Measurements from ENCODE around the gene PTGES.

The PTGES gene

DNA sequence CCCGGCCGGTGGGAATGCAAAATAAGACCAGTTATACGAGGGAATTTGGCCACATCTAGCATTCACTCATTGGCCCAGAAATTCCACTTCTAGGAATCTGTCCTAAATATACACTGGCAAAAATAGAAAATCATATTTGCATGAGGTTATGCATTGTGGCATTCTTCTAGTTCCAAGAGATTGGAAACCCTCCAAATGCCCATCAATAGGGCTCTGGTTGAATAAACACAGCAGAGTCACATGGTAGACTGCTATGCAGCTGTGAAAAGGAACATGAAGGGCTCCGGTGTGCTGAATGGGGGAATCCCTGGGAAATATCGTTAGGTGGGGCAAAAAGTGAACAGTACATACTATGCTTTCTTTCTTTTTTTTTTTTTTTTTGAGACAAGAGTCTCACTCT lies 36.8 kb downstream of the PTGES start:
- DNase-seq (ENCODE audit: low spot score) = peak; percentile 55

DNA sequence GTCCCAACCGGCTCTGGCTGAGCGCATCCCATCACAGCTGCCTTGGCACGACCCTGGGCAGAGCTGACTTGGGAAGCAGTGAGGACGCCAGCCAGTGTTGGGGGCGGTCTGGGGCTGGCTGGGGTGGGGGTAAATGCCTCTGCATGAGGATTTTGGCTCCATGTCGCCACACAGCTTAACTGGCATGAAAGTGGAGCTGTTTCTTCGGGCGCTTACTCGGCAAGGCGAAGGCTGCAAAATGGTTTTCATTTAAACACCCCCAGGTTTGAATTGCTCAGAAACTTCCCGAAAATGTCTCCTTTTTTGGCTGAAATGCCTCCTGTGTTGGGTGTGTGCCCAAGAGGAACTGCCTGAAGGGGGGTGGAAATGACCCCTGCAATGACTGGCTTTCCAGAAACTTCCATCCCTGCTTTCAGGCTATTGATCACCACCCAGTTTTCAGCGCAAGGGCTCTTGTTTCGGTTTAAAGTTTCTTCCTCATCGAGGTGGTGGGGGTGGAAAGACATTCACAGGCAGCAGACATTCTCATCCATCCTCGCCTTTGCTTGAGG lies 38.3 kb downstream of the PTGES start:
- DNase-seq (ENCODE audit: low spot score) = peak; percentile 68

DNA sequence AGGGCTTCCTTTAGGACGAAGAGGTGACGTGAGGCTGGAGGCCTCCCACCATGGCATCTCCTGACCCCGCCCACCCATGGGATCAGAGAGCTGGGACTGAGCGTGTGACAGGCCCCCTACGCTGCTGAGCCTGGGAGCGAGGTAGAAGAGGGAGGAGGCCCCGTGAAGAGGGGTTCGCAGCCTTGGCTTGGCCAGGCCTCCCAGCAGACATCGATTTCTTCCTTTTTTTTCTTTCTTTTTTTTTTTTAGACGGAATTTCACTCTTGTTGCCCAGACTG lies 39.5 kb downstream of the PTGES start:
- DNase-seq (ENCODE audit: low spot score) = no peak

DNA sequence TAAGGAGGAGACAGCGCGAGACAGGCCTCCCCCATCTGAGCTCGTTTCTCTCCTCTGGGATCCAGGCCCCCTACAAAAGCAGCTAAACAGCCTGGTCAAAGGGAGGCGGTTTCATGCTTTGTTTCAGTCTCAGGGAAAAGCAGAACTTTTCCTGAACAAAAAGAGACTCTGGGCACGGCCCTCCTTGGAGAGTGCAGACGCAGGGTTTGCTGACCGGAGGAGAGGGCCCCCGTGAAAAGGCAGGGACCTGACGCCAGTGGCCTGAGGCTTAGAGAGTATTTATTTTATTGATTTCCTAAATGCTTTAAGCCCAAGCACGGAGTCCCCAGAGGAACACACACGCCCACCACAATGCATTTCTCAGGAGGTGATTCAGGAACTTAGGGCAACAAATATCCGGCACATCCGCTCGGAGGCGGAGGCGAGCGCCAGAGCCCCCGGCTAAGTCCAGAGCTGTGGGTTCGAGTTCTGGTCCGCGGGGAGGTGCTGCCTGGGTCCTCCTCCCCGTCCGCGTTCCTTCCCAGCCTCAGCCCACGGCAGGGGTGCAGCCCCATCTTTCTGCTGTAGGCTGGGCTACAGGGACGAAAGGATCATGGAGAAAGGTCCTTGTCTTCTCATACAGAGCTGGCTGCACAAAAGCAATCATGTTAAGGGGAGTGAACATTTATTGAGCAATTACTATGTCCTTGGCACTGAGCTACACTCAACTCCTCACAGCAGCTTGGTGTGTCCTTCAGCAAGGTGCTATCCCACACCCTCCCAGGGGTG lies 40.0 kb downstream of the PTGES start:
- DNase-seq (ENCODE audit: low spot score) = peak; percentile 86

DNA sequence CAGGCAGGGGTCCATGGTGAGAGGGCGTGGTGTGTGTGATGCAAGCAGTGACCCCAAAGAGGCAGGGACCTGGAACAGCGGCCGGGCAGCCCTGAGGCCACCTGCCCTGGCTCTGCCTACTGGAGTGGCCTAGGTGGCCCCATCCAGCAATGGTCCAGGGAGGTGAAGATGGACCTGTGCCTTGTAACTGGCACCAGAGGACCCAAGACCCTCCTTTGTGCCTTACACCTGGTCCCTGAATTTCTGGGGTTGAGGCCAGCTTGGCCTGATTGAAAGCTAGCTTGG lies 42.7 kb downstream of the PTGES start:
- no peak for DNase-seq (ENCODE audit: low spot score)

DNA sequence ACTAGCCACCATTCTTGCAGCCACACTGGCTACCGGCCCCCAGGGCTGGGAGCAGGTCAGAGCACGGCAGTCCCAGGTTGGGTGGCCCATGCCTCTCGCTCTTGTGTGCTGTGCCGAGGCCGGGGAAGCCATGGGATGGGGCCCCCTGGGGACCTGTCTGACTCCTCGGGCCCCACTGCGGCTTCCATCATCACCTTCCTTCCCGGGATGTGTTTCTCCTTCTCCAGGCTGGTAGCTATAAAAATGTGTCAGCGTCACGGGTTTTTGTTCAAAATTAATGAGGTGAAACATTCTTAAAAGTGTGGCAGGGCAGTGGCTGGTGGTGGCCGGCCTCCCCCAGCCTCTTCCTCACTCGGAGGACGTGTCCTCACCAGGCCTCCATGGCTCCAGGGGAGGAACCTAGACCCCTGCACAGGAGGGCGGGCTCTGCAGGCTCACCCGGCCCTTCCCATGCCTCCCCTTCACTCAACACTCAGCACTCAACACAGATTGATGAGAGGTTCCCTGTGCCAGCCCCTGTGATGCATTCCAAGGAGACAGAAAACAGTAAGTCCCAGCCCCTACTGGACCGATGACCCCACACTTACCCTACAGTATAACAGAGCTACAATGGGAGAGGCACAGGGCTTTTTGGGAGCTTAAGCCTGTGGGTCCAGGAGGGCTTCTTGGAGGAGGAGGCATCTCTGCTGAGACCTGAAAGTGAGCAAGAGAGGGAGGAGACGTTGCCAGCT lies 43.2 kb downstream of the PTGES start:
- DNase-seq (ENCODE audit: low spot score) = no peak

DNA sequence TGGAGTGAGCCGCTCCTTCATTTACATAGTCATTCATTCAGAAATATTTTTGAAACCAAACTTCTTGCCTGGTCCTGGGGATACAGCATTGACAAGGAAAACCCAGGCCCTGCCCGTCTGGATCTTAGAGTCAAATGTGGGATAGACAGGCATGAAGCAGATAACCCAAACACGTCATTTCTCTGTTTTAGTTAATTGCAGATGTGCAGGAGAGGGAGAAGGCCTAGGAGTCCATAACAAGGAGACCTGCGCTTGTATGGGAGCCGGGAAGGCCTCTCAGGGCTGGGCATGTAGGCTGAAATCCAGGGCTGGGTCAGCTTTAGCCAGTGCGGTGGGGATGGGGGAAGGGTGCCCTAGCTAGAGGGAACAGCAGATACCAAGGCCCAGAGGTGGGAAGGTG lies 44.0 kb downstream of the PTGES start:
- peak; percentile 60 for DNase-seq (ENCODE audit: low spot score)

DNA sequence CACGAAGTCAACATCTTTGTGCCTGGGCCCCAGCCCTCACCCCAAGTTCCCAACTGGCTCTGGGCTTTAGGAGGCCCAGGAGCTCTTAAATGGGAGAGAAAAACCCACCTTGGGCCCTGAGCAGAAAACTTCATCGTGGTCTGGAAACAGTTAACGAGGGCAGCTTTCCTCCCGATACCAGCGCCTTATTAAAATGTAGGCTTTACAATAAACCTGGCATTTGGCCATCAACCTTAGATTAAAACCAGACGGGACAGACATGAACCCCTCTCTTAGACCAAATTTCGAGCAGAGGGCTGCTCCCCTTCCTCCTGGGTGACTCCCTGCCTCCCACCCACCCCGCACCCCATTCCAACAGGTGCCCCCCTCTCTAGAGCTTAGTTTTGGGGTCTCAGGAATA lies 48.0 kb downstream of the PTGES start:
- DNase-seq (ENCODE audit: low spot score) = no peak

DNA sequence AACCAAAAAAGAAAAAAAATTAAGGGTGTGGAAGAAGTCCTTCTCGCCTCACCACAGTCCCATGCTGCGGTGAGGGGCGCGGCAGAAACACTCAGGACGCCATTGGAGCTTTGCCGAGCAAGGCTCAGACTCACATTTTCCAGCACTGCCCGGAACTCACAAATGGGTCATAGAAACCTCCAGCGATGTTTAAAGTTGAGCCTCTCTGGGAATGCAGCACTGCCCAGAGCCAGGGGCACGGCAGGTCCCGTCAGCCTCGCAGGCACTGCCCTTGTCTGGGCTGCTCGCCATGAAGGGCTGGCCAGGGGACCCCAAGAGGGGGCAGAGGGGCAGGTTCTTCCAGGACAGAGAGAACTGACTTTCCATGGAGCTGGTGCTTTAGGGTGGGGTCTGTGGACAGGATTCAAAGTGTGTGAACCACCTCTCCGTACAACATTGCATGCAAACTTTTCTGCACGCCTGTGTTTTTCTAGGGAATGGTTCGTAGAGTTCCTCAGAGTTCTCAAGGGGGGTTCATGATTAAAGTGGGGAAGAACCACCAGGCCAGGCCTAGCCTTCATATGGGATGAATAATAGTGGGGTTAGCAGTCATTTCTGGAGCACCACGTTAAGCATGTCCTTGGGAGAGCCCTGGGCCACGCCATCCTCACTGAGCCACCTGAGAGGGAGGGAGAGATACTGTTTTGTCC lies 49.0 kb downstream of the PTGES start:
- DNase-seq (ENCODE audit: low spot score) = peak; percentile 78

DNA sequence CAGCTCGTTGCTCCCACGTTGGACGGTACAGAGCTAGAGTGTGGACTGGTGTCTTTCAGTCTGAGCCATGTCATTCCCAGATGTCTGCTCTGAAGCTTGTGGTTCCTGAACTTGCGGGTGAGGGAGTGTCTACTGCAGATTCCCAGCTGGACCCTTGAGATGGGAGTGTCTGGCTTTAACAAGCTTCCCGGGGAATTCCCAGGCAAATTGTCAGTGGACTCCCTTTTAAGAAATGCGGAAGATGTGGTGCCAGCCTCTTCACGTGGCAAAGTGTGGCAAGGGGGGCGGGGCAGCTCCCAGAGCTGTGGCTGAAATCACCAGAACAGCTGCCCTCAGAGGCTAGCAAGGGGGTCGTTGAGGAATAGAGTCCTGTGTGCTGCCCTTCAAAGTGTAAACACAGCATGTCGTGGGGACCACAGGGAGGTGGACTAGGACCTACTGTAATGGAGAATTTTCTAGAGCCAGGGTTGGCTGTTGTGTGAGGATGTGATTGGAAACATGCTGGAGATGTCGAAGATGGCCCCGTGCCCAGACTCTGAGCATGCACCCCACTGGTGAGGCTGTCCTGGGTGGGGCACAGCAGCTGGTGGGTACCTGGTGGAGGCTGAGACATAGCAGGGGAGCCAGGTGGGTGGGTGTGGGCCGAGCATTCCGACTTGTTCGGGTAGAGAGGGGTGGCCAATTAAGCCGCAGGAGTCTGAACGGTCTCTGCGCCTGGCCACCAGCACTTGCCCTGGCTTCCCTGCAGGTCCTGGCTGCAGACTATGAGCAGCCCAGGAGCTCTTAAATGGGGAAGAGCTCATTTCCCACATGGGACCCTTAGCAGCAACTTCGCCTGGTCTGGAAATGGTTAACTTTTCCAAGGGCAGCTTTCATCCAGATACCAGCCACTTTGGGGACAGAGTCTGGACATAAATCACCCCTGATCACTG lies 50.0 kb downstream of the PTGES start:
- peak; percentile 90 for DNase-seq (ENCODE audit: low spot score)

DNA sequence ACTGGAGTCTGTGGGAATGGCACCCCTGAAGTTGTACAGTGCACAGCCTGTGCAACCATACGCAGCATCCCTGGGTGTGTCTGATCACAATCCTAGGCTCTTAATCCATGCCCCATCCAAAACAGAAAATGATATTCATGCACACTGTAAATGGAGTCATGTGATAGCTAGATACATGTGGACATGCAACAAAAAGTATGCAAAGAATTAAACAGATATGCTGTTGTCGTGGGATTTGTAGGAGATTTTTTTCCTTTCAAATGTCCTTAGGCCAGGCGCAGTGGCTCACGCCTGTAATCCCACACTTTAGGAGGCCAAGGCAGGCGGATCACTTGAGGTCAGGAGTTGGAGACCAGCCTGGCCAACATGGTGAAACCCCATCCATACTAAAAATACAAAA lies 51.3 kb downstream of the PTGES start:
- no peak for DNase-seq (ENCODE audit: low spot score)

DNA sequence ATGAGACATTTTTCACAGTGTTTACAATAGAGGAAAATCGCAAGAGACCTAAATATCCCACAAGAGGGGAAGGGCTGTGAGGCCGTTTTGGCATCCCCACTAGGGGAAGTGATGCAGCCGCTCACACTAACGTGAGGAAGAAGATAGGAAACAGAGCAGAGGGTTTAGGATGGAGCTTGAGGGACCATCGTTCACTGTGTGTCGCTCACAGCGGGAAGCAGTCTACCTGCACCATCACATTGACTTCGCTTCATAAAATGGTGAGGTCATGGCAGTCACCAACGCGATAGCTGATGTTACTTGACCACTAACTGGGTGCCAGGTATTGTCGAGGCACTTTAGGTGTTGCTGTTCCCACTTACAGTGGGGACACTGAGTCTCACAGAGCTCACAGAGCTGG lies 51.8 kb downstream of the PTGES start:
- no peak for DNase-seq (ENCODE audit: low spot score)

DNA sequence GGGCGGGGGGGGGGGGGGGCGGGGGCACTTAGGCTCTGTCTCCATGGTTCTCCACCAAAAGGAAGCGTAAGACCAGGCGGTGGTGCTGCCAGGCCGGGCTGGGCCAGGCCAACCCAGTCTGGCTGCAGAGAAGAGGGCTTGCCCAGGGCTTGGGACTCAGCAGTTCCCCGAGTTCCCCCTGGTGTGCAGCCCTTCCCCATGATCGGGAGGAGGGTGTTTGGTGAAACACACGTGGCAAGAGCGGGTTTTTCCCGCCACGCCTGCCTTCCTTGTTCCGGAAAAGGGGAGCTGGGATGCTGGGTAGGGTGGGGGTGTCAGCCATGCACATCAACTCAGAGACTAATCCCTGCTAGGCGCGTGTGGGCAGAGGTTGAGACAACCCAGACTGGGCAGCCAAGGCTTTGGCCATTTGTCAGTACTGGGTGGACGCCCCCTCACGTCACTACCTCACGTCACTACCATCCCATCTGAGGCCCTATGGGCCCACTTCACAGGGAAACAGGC lies 54.5 kb downstream of the PTGES start:
- DNase-seq (ENCODE audit: low spot score) = peak; percentile 89

DNA sequence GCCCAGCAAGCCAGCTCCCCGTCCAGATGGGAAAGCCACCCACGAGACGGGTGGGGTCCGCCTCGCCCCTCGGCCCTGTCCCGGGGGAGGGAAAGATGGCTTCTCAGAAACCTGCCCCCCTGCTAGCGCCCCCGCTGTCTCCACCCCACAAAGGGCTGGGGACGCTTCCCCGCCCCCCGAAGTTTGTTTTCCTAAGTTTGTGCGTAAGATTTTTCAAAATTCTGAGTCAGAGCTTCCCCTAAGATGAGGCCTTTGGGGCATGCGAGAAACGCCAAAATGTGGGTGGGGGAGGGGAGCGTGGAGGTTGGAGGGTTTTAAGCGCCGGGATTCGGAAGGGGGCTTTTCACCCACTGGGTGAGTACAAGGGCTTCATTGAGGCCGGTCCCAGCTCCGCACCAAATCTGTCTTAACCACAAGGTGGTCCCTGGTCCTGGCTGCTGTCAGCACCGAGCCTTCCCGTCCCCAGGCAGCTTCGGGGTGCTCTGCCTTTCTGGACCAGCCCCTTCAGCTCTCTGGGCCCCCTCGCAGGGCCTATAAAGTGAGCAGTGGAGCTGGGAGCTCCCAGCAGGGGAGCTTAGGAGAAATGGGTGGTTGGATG lies 55.1 kb downstream of the PTGES start:
- peak; percentile 82 for DNase-seq (ENCODE audit: low spot score)

DNA sequence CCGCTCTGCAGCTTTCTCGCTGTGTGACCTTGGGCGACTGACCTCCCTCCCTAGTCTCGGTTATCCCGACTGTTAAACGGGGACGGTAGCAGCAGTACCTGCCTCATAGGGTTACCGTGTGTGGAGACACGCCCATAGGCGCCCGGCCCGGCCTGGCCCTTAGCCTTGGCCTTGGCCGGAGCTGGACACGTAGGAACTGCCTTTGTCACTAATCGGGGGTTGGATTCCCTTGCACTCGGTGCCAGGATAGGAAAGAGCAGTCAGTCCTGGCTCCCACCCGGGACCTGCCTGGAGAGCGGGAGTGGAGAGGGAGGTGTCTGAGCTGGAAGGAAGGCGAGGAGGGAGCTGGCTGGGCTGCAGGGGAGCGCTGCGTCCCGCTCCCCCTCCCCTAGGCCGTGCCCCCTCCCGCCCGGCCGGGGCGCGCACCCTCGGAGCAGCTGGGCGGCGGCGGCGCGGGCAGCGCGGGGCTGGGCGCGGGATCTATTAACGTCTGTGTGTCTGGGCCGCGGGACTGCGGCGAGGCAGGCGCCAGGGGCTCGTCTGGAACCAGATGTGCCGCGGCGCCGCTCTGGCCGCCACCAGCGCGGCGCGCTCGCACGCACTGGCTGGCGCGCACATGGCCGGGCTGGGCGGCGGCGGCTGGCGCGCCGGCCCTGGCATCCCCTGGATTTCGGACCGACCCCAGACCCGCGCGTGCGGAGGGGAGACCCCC lies 55.7 kb downstream of the PTGES start:
- DNase-seq (ENCODE audit: low spot score) = peak; percentile 89

DNA sequence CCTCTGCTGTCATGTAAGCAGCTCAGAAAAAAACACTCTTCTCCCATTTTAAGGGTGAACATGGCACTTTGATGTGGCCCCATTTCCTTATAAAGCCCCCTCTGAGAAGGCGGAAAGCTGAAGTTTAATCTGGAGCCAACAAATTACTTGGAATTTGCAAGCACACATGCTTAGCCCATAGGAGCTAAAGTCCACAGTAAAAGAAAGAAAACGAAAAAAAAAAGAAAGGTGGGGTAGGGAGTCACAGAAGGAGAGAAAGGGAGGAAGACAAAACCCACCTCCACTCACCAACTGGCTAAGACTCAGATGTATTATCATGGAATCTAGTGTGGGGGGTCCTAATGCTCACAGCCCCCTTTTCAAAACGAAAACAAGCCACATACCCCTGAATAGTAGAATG lies 57.0 kb downstream of the PTGES start:
- no peak for DNase-seq (ENCODE audit: low spot score)

DNA sequence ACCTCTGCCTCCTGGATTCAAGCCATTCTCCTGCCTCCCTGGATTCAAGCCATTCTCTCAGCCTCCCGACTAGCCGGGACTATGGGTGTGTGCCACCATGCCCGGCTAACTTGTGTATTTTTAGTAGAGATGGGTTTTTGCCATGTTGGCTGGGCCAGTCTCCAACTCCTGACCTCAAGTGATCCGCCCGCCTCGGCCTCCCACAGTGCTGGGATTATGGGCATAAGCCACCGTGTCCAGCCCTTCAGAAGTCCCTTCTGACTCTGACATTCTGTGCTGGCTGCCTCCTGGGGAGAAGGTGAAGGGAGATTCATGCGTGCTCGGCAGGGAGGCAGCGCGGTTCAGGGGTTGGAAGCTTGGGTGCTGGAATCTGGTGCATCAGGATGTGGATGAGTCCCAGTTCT lies 58.6 kb downstream of the PTGES start:
- no peak for DNase-seq (ENCODE audit: low spot score)

DNA sequence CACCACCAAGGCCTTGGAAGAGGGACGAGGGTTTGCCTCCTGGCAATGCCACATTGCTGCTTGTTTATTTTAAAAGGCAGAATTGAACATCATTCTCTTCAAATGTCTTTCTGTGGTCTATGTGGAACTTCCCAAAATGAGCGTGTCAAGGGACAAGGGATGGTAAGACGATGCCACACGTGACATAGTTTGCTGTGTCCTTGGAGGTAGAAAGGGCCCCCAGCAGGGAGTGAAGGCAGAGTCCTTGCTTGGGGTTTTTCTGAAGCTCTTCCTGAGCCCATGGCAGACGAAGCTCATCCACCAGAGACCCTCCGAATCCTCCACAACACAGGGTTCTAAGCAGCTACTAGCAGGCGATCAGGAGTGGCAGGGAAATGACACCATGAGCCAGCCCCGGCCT lies 59.1 kb downstream of the PTGES start:
- DNase-seq (ENCODE audit: low spot score) = no peak

DNA sequence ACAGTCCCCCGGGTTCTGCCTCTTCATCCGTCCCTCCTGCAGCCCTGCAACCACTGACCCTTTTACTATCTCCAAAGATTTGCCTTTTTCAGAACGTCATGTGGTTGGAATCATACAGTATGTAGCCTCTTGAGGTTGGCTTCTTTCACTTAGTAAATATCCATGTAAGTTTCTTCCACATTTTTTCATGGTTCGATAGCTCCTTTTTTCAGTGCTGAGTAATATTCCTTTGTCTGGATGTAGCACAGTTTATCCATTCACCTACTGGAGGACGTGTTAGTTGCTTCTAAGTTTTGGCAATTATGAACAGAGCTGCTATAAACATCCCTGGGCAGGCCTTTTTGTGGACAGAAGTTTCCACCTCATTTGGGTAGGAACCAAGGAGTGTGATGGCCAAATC lies 60.3 kb downstream of the PTGES start:
- DNase-seq (ENCODE audit: low spot score) = no peak
